Iris pigment epithelial cell (primary cell): ENCODE data around the gene LINGO1.
A peak's percentile ranks its signal among the peaks of the same experiment; 100 is the strongest.

Experiments used
- DNase-seq: peaks from one replicate; pipeline ENCODE4 v3.0.0-alpha.2; 2011; ENCODE audit warnings: low read depth

LINGO1 gene

GRCh38 chr15:77632534-77633133 lies at the start of gene LINGO1:
LINGO1 (minus strand) TSS chr15:77632912; CDS start chr15:77632315, 597 bp downstream.
- peak; percentile 19 for DNase-seq

GRCh38 chr15:77681362-77681761 lies 48.6 kb upstream of the LINGO1 start:
- DNase-seq = no peak

GRCh38 chr15:77676569-77677375 lies 44.1 kb upstream of the LINGO1 start:
- DNase-seq = no peak

- no peak for DNase-seq
These were observed 43.2 kb upstream of the LINGO1 start for GRCh38 chr15:77675806-77676415.

- no peak for DNase-seq
These were observed 41.6 kb upstream of the LINGO1 start for GRCh38 chr15:77674327-77674726.

- DNase-seq = no peak
These were observed 41.2 kb upstream of the LINGO1 start for GRCh38 chr15:77673866-77674265.

GRCh38 chr15:77672135-77672534 lies 39.4 kb upstream of the LINGO1 start:
- DNase-seq = no peak

GRCh38 chr15:77671362-77672056 lies 38.8 kb upstream of the LINGO1 start:
- no peak for DNase-seq

- DNase-seq = no peak
These were observed 38.0 kb upstream of the LINGO1 start for GRCh38 chr15:77670558-77671361.

GRCh38 chr15:77669896-77670295 lies 37.2 kb upstream of the LINGO1 start:
- no peak for DNase-seq

GRCh38 chr15:77667338-77668234 lies 34.9 kb upstream of the LINGO1 start:
- DNase-seq = no peak

GRCh38 chr15:77666296-77666660 lies 33.6 kb upstream of the LINGO1 start:
- no peak for DNase-seq

- no peak for DNase-seq
These were observed 33.0 kb upstream of the LINGO1 start for GRCh38 chr15:77665530-77666295.

GRCh38 chr15:77664428-77664827 lies 31.7 kb upstream of the LINGO1 start:
- DNase-seq = no peak

- no peak for DNase-seq
These were observed 30.5 kb upstream of the LINGO1 start for GRCh38 chr15:77663256-77663655.

GRCh38 chr15:77659350-77660321 lies 26.9 kb upstream of the LINGO1 start:
- peak; percentile 64 for DNase-seq

GRCh38 chr15:77658304-77658703 lies 25.6 kb upstream of the LINGO1 start:
- DNase-seq = no peak

- DNase-seq = no peak
These were observed 25.0 kb upstream of the LINGO1 start for GRCh38 chr15:77657634-77658238.
